HG02678 (cell line): Measurements from ENCODE around the gene INTS7.

ENCODE experiments used
- ATAC-seq: cut with Tn5 transposase; IDR thresholded peaks from one replicate; pipeline ENCODE4 v1.9.1; 2021; ENCODE audit warnings: mild to moderate bottlenecking, moderate library complexity; ENCODE audit not compliant: unreplicated experiment

The INTS7 gene, protein sequence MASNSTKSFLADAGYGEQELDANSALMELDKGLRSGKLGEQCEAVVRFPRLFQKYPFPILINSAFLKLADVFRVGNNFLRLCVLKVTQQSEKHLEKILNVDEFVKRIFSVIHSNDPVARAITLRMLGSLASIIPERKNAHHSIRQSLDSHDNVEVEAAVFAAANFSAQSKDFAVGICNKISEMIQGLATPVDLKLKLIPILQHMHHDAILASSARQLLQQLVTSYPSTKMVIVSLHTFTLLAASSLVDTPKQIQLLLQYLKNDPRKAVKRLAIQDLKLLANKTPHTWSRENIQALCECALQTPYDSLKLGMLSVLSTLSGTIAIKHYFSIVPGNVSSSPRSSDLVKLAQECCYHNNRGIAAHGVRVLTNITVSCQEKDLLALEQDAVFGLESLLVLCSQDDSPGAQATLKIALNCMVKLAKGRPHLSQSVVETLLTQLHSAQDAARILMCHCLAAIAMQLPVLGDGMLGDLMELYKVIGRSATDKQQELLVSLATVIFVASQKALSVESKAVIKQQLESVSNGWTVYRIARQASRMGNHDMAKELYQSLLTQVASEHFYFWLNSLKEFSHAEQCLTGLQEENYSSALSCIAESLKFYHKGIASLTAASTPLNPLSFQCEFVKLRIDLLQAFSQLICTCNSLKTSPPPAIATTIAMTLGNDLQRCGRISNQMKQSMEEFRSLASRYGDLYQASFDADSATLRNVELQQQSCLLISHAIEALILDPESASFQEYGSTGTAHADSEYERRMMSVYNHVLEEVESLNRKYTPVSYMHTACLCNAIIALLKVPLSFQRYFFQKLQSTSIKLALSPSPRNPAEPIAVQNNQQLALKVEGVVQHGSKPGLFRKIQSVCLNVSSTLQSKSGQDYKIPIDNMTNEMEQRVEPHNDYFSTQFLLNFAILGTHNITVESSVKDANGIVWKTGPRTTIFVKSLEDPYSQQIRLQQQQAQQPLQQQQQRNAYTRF

DNA sequence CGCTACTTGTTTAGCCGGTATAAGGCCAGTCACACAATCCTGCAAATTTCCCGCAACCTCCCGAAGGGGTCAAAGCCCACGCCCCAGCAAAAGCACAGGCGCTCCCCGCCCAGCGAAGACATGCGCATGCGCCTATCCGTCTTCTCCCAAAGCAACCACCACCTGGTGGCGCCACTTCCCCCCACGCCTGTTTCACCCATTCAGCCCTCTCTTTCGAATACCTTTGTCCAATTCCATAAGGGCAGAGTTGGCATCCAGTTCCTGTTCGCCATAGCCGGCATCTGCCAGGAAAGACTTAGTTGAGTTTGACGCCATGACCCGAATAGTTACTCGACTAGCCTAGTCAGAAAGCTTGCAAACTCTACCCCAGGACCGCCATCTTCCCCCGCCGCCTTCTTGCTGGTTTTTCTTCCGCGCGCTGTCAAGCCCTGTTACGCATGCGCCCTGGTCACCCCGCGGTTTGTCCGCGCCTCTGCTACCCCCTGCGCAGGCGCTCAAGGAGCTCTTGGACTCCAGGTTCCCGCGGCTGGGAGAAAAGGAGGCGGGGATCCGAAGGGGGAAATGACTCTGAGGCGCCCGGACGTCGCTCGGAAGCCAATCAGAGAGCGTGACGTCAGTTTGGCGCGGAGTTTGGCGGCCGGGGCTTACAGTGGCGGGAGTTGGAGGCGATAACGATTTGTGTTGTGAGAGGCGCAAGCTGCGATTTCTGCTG lies at the start of gene INTS7, which contains the start of gene DTL:
Gene INTS7 (minus strand): TSS at position 435 of the 712 bp plus-strand sequence. CDS start 120 bp downstream, at position 315.
Gene DTL (plus strand): TSS at position 626 of the 712 bp plus-strand sequence. CDS start 143 bp downstream, outside the sequence.
- peak; percentile 77 for ATAC-seq

DNA sequence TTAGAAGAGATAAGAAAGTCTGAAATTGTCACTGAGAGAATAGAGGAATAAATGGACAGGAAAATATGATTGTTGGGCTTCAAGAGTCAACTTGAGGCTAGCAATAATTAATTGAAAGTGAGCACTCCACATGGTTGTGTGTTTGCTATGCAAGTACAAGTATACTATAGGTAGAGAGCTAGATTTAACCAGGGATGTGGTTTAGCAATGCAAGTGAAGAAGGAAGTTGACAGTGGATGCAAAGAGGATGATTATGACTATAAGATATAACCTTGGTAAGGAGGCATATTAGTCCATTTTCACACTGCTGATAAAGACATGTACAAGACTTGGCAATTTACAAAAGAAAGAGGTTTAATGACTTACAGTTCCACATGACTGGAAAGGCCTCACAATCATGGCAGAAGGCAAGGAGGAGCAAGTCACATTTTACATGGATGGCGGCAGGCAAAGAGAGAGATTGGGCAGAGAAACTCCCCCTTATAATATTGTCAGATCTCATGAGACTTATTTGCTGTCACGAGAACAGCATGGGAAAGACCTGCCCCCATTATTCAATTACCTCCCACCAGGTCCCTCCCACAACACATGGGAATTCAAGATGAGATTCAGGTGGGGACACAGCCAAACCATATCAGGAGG lies 47.5 kb upstream of the INTS7 start:
- no peak for ATAC-seq

DNA sequence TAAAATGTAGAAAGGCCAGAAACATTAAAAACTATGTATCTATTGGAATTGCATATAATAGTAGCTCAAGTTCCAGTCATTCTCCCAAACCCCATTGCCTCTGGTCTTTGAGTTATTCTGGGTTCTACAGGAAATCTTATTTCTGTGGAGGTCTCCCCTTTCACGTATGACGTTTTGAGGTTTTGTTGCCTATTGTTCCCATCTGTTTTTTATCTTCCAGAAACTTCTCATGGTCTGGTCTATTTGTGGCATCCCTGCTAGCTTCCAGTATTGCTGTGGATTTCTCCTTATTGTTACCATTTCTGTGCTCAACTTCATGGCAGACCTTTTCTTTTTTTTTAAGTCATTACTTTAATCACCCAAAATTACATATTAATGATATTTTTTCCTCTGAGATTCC lies 43.5 kb upstream of the INTS7 start:
- no peak for ATAC-seq

DNA sequence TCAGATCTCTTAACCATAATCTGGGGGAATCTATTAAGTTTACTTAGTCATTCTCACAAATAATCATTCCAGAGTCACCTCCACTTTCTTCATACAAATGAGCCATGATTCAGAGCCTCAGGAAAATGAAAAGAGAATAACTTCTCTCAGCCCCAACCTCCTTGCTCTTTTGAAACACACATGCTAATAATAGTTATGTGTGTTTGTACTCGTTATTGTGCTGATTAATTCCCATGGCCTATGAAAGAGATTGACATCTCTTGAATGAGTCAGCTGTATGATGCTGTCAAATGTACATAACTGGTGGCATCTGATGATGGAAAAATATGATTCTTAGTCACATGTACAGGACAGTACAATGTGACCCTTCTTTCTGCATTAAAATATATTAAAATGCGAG lies 41.7 kb upstream of the INTS7 start:
- no peak for ATAC-seq

DNA sequence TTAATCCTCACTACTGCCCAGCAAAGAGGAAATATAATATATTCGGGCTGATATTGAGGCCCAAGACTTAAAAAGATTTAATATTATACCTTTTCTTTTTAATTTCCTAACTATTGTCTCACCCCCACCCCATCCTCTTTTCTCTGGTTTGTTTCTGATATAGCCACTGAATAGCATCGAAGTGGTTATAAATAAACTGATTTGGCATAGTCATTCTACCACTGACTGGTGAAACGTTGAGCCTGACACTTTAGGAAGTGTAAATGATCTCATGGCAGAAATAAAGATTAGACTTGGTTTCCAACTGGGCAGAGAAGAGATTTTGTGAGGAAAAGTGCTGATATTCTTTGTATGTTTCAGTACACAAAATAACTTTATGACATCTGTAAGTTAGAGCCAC lies 39.5 kb upstream of the INTS7 start:
- no peak for ATAC-seq

DNA sequence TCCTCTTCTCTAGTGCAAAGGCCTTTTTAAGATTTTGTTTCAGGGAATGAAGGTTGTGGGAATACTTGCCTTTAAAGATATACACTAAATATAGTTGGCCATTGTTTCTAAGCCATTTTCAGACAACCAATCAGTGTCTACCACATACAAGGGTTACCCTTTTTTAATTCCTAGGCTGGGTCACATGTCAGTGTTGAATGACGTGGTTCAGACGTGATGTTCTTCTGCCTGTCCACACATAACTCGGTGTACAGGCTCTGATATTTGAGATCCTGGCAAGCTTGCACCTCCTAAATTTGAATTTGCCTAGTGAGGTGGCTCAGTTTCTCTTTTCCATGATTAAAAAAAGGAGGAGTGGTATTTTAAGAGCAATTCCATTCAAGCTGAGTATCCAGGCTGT lies 39.0 kb upstream of the INTS7 start:
- ATAC-seq = no peak

DNA sequence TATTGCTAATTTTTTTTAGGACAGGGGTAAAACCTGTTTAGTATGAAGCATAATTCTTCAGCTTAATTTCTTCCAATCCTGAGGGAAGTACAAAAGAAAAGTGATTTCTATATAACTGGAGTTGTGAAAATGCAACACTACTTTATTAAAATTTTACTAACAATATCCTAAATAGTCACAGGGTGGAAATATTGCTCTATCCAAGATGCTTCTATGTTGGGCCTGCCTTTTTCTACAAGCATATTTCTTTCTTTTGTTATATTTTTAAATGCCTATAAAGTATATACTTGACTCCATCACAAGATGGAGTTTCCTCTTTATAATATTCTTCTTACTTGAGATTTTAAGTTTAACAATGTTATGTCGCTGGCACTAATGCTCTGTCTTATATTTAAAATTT lies 38.1 kb upstream of the INTS7 start:
- ATAC-seq = no peak

DNA sequence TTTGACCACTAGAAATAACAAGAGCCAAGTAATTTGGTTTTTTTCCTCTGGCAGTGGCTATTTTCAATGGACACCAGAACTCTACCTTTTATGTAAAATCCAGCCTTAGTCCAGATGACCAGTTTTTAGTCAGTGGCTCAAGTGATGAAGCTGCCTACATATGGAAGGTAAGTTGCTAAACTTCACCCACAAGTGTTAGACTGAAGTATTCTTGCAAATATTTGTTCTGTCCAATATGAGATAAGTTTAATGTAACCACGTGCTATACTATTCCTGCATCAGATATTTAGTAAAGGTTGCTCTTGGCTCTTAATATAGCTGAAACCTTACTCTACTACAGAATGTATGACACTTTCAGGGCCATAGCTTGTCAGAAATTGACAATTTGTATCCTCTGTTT lies 36.7 kb upstream of the INTS7 start:
- no peak for ATAC-seq

DNA sequence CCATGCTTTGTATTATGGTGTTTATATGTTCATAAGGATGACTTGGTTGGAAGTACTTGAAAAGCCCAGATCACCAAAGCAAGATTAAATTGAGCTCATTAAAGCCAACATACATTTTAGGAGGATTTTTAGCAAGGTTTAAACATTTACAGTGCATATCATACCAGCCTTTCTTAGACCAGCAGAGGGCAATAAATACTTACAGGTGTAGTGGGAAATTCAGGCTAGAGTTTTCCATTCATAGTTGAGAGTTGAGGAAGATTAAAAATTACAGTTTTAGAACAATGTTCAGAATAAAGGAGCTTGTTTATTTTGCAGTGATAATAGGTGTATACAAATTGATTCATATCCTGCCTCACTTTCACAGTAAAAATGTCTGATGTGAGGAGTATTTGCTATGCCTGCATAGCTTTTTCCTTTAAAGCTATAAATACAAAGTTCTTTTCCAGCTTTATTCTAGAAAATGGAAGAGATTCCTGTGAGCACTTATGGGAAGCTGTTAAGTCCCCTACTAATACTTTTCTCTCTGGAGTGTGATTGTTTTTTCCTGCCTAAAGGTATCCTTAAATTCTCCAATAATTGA lies 35.5 kb upstream of the INTS7 start:
- no peak for ATAC-seq

DNA sequence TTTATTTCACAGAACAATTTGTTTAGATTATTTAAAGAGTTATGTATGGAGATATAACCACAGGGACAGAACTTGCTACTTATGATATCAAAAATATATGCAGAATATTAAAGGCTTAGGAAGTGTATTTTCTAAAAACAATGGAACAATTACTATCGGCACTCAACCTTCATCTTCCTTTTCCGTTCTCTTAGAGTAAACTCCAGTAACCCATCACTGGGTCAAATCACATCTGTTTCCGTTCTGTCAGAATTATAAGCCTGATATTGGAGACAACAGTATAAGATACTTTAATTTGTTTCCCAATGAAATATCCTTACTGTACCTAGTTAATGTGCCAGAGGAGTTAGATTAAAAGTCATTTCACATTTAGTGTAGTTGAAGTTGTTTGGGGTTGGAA lies 32.4 kb upstream of the INTS7 start:
- ATAC-seq = no peak

DNA sequence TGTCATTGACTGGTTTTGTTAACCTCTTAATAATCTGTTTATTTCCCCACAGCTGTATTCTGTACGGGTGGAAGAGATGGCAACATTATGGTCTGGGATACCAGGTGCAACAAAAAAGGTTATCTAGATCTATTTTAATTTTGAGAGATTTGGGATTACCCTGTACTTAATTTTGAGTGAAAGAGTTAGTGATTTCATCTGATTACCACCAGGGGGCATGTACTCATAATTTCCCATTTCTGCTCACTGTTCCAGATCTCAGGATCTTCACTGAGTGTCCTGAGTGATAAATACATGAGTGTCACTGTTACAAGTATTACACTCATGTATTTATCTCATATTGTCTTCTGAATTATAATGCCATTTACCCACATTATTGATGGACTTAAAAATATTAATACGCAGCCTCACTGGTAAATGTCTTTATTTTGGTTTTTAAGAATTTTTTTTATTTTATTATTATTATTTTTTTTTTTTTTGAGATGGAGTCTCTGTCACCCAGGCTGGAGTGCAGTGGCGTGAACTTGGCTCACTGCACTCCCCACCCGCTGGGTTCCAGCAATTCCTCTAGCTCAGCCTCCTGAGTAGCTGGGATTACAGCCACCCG lies 27.6 kb upstream of the INTS7 start:
- no peak for ATAC-seq

DNA sequence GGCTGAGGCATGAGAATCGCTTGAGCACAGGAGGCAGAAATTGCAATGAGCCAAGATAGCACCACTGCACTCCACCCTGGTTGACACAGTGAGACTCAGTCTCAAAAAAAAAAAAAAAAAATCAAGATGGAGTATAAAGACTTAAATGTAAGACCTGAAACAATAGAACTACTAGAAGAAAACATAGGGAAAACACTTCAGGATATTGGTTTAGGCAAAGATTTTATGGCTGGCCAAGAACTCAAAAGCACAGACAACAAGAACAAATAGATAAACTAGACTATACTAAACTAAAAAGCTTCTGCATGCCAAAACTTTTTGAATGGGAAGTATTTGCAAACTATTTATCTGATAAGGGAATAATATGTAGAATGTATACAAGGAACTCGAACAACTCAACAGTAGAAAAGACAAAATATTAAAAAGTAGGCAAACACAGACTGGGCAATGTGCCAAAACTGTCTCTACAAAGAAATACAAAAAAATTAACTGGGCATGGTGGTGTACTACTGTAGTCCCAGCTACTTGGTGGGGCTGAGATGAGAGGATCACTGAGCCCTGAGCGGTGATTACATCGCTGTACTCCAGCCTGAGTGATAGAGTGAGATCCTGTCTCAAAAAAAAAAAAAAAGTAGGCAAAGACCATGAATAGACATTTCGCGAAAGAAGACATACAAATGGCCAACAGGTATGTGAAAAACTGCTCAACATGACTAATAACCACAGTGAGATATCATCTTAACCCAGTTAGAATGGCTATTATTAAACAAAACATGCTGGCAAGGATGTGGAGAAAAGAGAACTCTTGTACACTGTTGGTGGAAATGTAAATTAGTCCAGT lies 25.5 kb upstream of the INTS7 start:
- no peak for ATAC-seq

DNA sequence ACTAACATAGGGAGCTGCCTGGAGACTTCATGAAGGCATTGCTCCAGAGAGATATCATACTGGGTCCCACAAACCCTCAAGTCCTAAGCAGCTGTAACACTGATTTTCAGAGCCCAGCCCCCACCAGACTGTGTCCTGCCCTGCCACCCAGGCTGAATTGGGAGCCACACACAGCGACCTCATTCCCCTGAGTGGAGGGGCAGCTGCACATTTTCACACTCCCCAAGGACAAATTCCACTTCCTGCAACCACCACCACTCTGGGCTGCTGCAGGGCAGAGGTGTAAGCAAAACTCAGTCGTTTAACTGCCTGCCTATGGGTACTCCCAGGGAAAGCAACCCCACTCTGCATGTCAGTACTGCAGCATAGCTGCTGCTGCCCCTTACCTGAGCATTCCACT lies 20.0 kb upstream of the INTS7 start:
- no peak for ATAC-seq

DNA sequence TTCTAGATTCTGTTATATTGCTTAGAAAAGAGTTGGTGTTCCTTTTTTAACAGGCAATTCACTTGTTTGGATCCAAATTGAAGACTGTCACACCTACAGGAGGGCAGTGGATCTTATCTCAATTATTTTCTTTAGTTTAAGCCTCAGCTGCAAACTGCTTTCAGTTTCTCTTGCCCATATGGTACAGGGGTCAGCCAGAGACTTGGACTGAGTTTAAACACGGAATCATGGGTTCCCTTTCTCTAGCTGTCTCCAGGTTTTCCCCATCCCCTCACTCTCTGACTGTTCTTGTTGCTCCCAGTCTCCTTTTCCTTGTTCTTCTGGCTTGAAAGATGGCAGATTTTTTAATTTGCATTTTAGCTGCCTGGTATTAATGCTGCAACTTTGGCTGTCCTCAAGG lies 18.6 kb upstream of the INTS7 start:
- ATAC-seq = no peak

DNA sequence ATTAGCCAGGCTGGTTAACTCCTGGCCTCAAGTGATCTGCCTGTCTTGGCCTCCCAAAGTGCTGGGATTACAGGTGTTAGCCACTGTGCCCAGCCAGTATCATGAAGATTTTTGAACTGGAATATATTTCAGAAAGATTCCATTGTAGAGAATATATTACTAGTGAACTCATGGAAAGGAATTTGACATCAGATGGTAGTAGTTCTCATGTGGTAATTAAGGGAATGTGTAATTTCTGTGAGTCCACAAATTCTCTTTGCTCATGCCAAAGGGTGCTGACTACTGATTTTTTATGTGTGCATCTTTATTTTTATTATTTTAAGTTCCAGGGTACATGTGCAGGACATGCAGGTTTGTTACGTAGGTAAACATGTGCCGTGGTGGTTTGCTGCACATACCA lies 10.6 kb upstream of the INTS7 start:
- no peak for ATAC-seq

DNA sequence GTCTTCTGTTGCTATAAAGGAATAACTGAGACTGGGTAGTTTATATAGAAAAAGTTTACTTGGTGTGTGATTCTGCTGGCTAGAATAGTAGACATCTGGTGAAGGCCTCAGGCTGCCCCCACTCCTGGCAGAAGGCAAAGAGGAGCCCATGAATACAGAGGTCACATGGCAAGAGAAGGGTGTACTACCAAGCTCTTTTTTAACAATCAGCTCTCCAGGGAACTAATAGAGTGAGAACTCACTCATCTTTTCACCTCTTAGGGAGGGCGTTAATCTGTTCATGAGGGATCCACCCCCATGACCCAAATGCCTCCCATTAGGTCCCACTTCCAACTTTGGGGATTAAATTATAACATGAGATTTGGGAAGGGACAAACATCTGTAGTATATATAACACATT lies 9.5 kb upstream of the INTS7 start:
- ATAC-seq = no peak

DNA sequence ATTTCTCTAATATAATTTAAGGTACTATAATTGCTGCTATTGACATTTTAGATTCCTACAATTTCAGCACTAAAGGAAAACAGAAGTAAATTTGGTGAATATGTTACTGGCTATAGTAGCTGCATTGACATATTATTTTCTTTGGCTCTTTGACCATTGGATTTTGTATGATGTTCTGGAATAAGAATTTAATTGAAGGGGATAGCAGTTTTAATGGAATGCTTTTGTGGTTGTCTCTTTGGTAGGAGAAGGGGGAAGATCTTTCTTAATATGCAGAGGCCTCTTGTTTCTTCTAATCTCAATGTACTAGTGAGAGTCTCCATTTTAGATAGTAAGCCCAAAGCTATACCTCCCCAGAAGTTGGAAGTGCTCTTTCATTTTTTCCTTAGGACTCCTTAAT lies 7.1 kb upstream of the INTS7 start:
- ATAC-seq = no peak

DNA sequence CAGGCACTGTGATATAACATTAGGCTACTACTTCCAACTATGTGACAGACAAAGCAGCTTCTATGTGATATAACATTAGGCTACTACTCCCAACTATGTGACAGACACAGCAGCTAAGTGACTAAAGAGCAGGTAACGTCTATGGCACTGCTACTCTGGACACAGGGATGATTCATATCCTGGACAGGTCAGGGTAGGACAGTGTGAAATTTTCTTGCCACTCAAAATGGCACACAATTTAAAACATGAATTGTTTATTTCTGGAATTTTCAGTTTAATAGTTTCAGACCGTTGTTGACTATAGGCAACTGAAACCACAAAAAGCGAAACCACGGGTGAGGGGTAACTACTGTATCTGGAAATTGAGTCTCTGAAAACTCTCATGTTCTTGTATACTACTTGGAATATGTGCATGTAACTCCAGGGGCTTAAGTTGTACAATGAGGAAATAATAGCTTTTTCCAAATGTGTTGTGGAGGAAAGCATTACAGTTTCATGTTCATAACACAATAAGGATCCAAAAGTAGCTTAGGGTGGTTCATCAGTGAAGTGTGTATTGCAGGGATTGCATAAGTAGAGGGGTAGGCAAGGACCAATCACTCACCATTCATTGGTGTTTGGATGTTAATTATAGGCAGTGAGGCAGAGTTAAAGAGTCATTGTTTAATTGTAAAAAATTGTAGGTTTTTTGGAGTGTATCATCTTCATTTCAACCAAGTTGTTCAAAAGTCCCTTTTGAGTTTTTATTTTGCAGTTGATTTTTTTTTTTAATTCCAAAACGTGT lies 5.5 kb upstream of the INTS7 start:
- ATAC-seq = no peak
